Keratinocyte (primary cell): Measurements from ENCODE around the gene EHD3. TPM values are rescaled to one million over a fixed set of nuclear protein-coding genes. Genes with fewer than 3 reads are reported as not detected.

Experiments used
- DNase-seq: peaks from one replicate; pipeline ENCODE4 v3.0.0-alpha.2; 2011; ENCODE audit warnings: low read depth, missing footprints, low spot score
- FAIRE-seq: peaks from 2 replicates; lab custom pipeline; 2011; peaks lifted over from hg19 to GRCh38; lab: Jason Lieb, UNC
- H2AFZ ChIP-seq: 2 replicates; pipeline ENCODE4 v1.6.0; 2012; ENCODE audit warnings: low read length, control low read depth, inconsistent platforms; ENCODE audit not compliant: control insufficient read depth
- H3K27ac ChIP-seq: 2 replicates; pipeline ENCODE4 v1.5.1; 2011; ENCODE audit warnings: low read length; ENCODE audit not compliant: control insufficient read depth, insufficient read depth
- H3K27me3 ChIP-seq: 3 replicates; pipeline ENCODE4 v1.6.0; 2011; ENCODE audit warnings: low read length; ENCODE audit not compliant: control insufficient read depth, insufficient read depth; ENCODE audit errors: extremely low read depth
- H3K36me3 ChIP-seq, 2 experiments: 2 replicates in 1 of 2; 3 replicates in 1 of 2; pipeline ENCODE4 v1.5.1; 2011; ENCODE audit warnings: low read length in 2 of 2, mild to moderate bottlenecking in 1 of 2; ENCODE audit not compliant: control insufficient read depth in 2 of 2, insufficient read depth in 2 of 2; ENCODE audit errors: extremely low read depth in 1 of 2
- H3K4me1 ChIP-seq: 3 replicates; pipeline ENCODE4 v1.5.1; 2011; ENCODE audit warnings: low read length; ENCODE audit not compliant: control insufficient read depth, insufficient read depth; ENCODE audit errors: extremely low read depth
- H3K4me2 ChIP-seq: 3 replicates; pipeline ENCODE4 v1.6.0; 2011; ENCODE audit warnings: low read depth, low read length; ENCODE audit not compliant: control insufficient read depth, insufficient read depth; ENCODE audit errors: extremely low read depth
- H3K4me3 ChIP-seq, 3 experiments: fragments of 200-600 bp in 1 of 3; sonication (generic) in 1 of 3; 2 replicates in 2 of 3; 3 replicates in 1 of 3; pipeline ENCODE4 v1.5.1; 2011 to 2016; ENCODE audit warnings: low read length in 3 of 3, mild to moderate bottlenecking in 3 of 3, control low read depth in 2 of 3, inconsistent platforms in 1 of 3, low read depth in 1 of 3, mixed read lengths in 1 of 3, mixed run types in 1 of 3, moderate library complexity in 1 of 3; ENCODE audit not compliant: control insufficient read depth in 2 of 3, insufficient read depth in 2 of 3; ENCODE audit errors: extremely low read depth in 1 of 3
- H3K79me2 ChIP-seq: 2 replicates; pipeline ENCODE4 v1.6.0; 2012; ENCODE audit warnings: low read length; ENCODE audit not compliant: control insufficient read depth, insufficient read depth
- H3K9ac ChIP-seq: 3 replicates; pipeline ENCODE4 v1.6.0; 2011; ENCODE audit warnings: low read length; ENCODE audit not compliant: control insufficient read depth, insufficient read depth; ENCODE audit errors: extremely low read depth
- H3K9me1 ChIP-seq: 3 replicates; pipeline ENCODE4 v1.6.0; 2011; ENCODE audit warnings: low read length; ENCODE audit not compliant: control insufficient read depth, insufficient read depth; ENCODE audit errors: extremely low read depth
- H3K9me3 ChIP-seq: 2 replicates; pipeline ENCODE4 v1.5.1; 2012; ENCODE audit warnings: low read depth, low read length; ENCODE audit not compliant: control insufficient read depth
- H4K20me1 ChIP-seq: 3 replicates; pipeline ENCODE4 v1.6.0; 2011; ENCODE audit warnings: low read length; ENCODE audit not compliant: control insufficient read depth, insufficient read depth; ENCODE audit errors: extremely low read depth
- CTCF ChIP-seq, 3 experiments: IDR thresholded peaks in 1 of 3; conservative IDR thresholded peaks in 1 of 3; optimal IDR thresholded peaks in 1 of 3; 2 replicates in 2 of 3; 3 replicates in 1 of 3; pipeline versions ENCODE3 to v1.5.1; 2011; ENCODE audit warnings: low read length in 3 of 3, mild to moderate bottlenecking in 3 of 3, moderate library complexity in 2 of 3, control low read depth in 1 of 3, inconsistent platforms in 1 of 3; ENCODE audit not compliant: insufficient read depth in 2 of 3; ENCODE audit errors: extremely low read depth in 1 of 3
- EZH2 ChIP-seq: IDR thresholded peaks from one replicate; pipeline ENCODE4 v1.6.1; 2012; ENCODE audit warnings: inconsistent platforms, mild to moderate bottlenecking, low read length, moderate library complexity
- dilution Hi-C: fragments of 300-500 bp; cut with MboI; formaldehyde crosslinking; loops from one replicate; pipeline ENCODE4 v1.7.0; 2020; ENCODE audit warnings: low sequenced_read_pairs; ENCODE audit not compliant: extremely low pct_ligation_motif_present
- polyA plus RNA-seq, 5 experiments: library from polyadenylated mRNA; depleted of rRNA in 3 of 5; stranded (reverse) in 3 of 5; stranded (forward) in 1 of 5; unstranded in 1 of 5; fragments of >200 nt; gene quantifications; 1 replicate in 1 of 5; 2 replicates in 3 of 5; 3 replicates in 1 of 5; pipeline versions ENCODE4 v1.2.1 to v1.2.3, GENCODE V29; 2011 to 2012; ENCODE audit warnings: missing spikeins in 2 of 5, low read depth in 1 of 5, low replicate concordance in 1 of 5

The EHD3 gene
- polyA plus RNA-seq, 1 donor (not counting 4 experiments of a cell fraction or from before 2014, with no cell fraction given): 5.1 TPM

- Histone ChIP-seq H3K27ac (no peak overlapping the region), H3K9me1 (no peaks in the 10 kb centered on the region), H3K36me3 (no peaks in the 10 kb centered on the region), H3K79me2 (no peaks in the 10 kb centered on the region), H3K27me3 (no peaks in the 10 kb centered on the region), H3K9ac (no peak overlapping the region), H2AFZ (no peak overlapping the region), H3K4me2 (no peak overlapping the region), H4K20me1 (no peaks in the 10 kb centered on the region), H3K9me3 (no peaks in the 10 kb centered on the region), H3K4me1 (peaks cover 1% of the 10 kb centered on the region), H3K4me3 (no peak overlapping the region)
- no peak for DNase-seq
- dilution Hi-C loops: no loop called here
- no peak for FAIRE-seq
- TF ChIP-seq CTCF (optimal IDR thresholded peaks at IDR 0.05 in 1 of 3, IDR thresholded peaks at IDR 0.05 in 1 of 3, conservative IDR thresholded peaks at IDR 0.05 in 1 of 3; ENCODE audit: extremely low read depth in 1 of 3, insufficient read depth in 2 of 3, low read length in 3 of 3) (no peak), EZH2 (no peak)
Measured at GRCh38 chr2:31248139-31248538, 14.2 kb downstream of the EHD3 start.

GRCh38 chr2:31249009-31249690 lies 15.2 kb downstream of the EHD3 start:
- Histone ChIP-seq H3K9ac (no peak overlapping the region), H4K20me1 (no peaks in the 10 kb centered on the region), H3K27ac (no peak overlapping the region), H3K27me3 (no peaks in the 10 kb centered on the region), H3K79me2 (no peaks in the 10 kb centered on the region), H3K9me1 (no peaks in the 10 kb centered on the region), H3K4me1 (peaks cover 11% of the 10 kb centered on the region), H3K4me3 (no peak overlapping the region), H2AFZ (no peak overlapping the region), H3K36me3 (no peaks in the 10 kb centered on the region), H3K9me3 (no peaks in the 10 kb centered on the region), H3K4me2 (no peak overlapping the region)
- FAIRE-seq (no peak), DNase-seq (no peak)
- dilution Hi-C loops: no loop called here
- TF ChIP-seq EZH2: no peak
- TF ChIP-seq CTCF (optimal IDR thresholded peaks at IDR 0.05 in 1 of 3, IDR thresholded peaks at IDR 0.05 in 1 of 3, conservative IDR thresholded peaks at IDR 0.05 in 1 of 3; ENCODE audit: extremely low read depth in 1 of 3, insufficient read depth in 2 of 3, low read length in 3 of 3): no peak
